GM21528 (cell line): Measurements from ENCODE around the gene HSCB.
"Not testable (repeated sequence)": the region's sequence is repeated elsewhere in the genome, so short reads cannot be mapped to it uniquely, and the experiment has no call there.

Experiments used
- ATAC-seq: cut with Tn5 transposase; IDR thresholded peaks from one replicate; pipeline ENCODE4 v1.9.1; 2021; ENCODE audit warnings: mild to moderate bottlenecking, moderate library complexity; ENCODE audit not compliant: unreplicated experiment, low FRiP score

HSCB gene

GRCh38 chr22:28737701-28738100, 4.1 kb upstream of the HSCB start:
- no peak for ATAC-seq

- ATAC-seq, result not testable (repeated sequence)
These were observed 3.0 kb upstream of the HSCB start for GRCh38 chr22:28738876-28739275.

GRCh38 chr22:28741200-28741784, 547 bp upstream of the HSCB start:
- ATAC-seq, result no peak

GRCh38 chr22:28742562-28742962, 723 bp downstream of the HSCB start:
- ATAC-seq, result no peak

GRCh38 chr22:28743852-28744251, 2.0 kb downstream of the HSCB start:
- ATAC-seq, result no peak

- ATAC-seq, result no peak
These were observed 8.6 kb downstream of the HSCB start for GRCh38 chr22:28750471-28750881.

GRCh38 chr22:28754512-28754911, 12.7 kb downstream of the HSCB start:
- ATAC-seq, result not testable (repeated sequence)

- no peak for ATAC-seq
These were observed 18.2 kb downstream of the HSCB start for GRCh38 chr22:28759861-28760560.

- no peak for ATAC-seq
These were observed 19.6 kb downstream of the HSCB start for GRCh38 chr22:28761449-28761755.

- ATAC-seq, result not testable (repeated sequence)
These were observed 20.2 kb downstream of the HSCB start for GRCh38 chr22:28762000-28762399.

GRCh38 chr22:28766628-28767027, 24.8 kb downstream of the HSCB start:
- ATAC-seq, result no peak

- ATAC-seq, result no peak
These were observed 27.0 kb downstream of the HSCB start for GRCh38 chr22:28768701-28769393.

- no peak for ATAC-seq
These were observed 27.7 kb downstream of the HSCB start for GRCh38 chr22:28769394-28770085.

GRCh38 chr22:28771195-28771791, 29.5 kb downstream of the HSCB start:
- ATAC-seq, result no peak

GRCh38 chr22:28772633-28773460, 31.0 kb downstream of the HSCB start, which contains the start of gene CCDC117:
Gene CCDC117 (plus strand): TSS chr22:28772695. CDS start chr22:28772850, 155 bp downstream.
- ATAC-seq, result peak; percentile 88

- ATAC-seq, result peak; percentile 29
These were observed 31.6 kb downstream of the HSCB start for GRCh38 chr22:28773461-28773867.

- ATAC-seq, result no peak
These were observed 32.5 kb downstream of the HSCB start for GRCh38 chr22:28774378-28774777.

- ATAC-seq, result no peak
These were observed 38.0 kb downstream of the HSCB start for GRCh38 chr22:28779833-28780232.

- ATAC-seq, result no peak
These were observed 38.5 kb downstream of the HSCB start for GRCh38 chr22:28780296-28780695.
